A549 treated with AZD9567 at 1 μM for 4 hours (cell line): ENCODE results near the gene PCDHB1. TPM values are rescaled to one million over a fixed set of nuclear protein-coding genes. Genes with fewer than 3 reads are reported as not detected.

Experiments used
- total RNA-seq: library from RNA; stranded (reverse); fragments of 200-300 nt; extraction: Qiagen RNA extraction; gene quantifications from 5 replicates; pipeline ENCODE4 v1.2.3, GENCODE V29; 2022; ENCODE audit not compliant: insufficient read depth

The PCDHB1 gene
- not detected in 5 replicates for total RNA-seq

GRCh38 chr5:141050622-141051520 is at the start of gene PCDHB1:
TSS of gene PCDHB1 (plus strand) at chr5:141051374. CDS start at chr5:141051471, 97 bp downstream.

GRCh38 chr5:141094481-141095262 is 43.5 kb downstream of the PCDHB1 start, which contains the start of gene PCDHB2:
TSS of gene PCDHB2 (plus strand) at chr5:141094615. CDS start at chr5:141094791, 176 bp downstream.

GRCh38 chr5:141100243-141100805 is 49.1 kb downstream of the PCDHB1 start, which contains the start of gene PCDHB3:
TSS of gene PCDHB3 (plus strand) at chr5:141100473. CDS start at chr5:141100650, 177 bp downstream.

Other genes with a start within 250 kb of the PCDHB1 start
- 1.2 to 3.4 TPM (median 1.7 TPM) in 5 replicates for gene PCDHA4, start 244.3 kb upstream of the PCDHB1 start, total RNA-seq
- gene PCDHA5, start 229.8 kb upstream of the PCDHB1 start, total RNA-seq, result 0.57 to 0.63 TPM (median 0.59 TPM) in 5 replicates
- 0.02 to 0.05 TPM (median 0.03 TPM) in 4 of 5 replicates, not detected in the other for gene PCDHA6, start 223.4 kb upstream of the PCDHB1 start, total RNA-seq
- gene PCDHA7, start 217.1 kb upstream of the PCDHB1 start, total RNA-seq, result 0.09 to 0.12 TPM (median 0.12 TPM) in 4 of 5 replicates, not detected in the other
- gene PCDHA8, start 210.2 kb upstream of the PCDHB1 start, total RNA-seq, result 0.04 to 0.10 TPM (median 0.08 TPM) in 3 of 5 replicates, not detected in the others
- 0.02 TPM in 1 of 5 replicates, not detected in the others for gene PCDHA9, start 203.0 kb upstream of the PCDHB1 start, total RNA-seq
- gene PCDHA10, start 195.5 kb upstream of the PCDHB1 start, total RNA-seq, result 0.01 to 0.05 TPM (median 0.02 TPM) in 3 of 5 replicates, not detected in the others
- 0.06 to 0.18 TPM (median 0.13 TPM) in 4 of 5 replicates, not detected in the other for gene PCDHA11, start 182.4 kb upstream of the PCDHB1 start, total RNA-seq
- gene PCDHA12, start 176.1 kb upstream of the PCDHB1 start, total RNA-seq, result 1.6 to 3.1 TPM (median 2.8 TPM) in 5 replicates
- 0.05 to 0.07 TPM (median 0.06 TPM) in 4 of 5 replicates, not detected in the other for gene PCDHA13, start 169.2 kb upstream of the PCDHB1 start, total RNA-seq
- gene PCDHAC1, start 125.1 kb upstream of the PCDHB1 start, total RNA-seq, result 1.9 to 3.7 TPM (median 2.1 TPM) in 5 replicates
- 3.1 to 3.5 TPM (median 3.3 TPM) in 5 replicates for gene PCDHAC2, start 84.9 kb upstream of the PCDHB1 start, total RNA-seq
- gene PCDHB2, start 43.2 kb downstream of the PCDHB1 start, total RNA-seq, result 0.77 to 3.1 TPM (median 3.1 TPM) in 5 replicates
- gene PCDHB3, start 49.1 kb downstream of the PCDHB1 start, total RNA-seq, result 0.02 to 0.05 TPM (median 0.03 TPM) in 3 of 5 replicates, not detected in the others
- gene PCDHB4, start 70.4 kb downstream of the PCDHB1 start, total RNA-seq, result 0.03 to 0.06 TPM (median 0.05 TPM) in 3 of 5 replicates, not detected in the others
- gene PCDHB5, start 83.8 kb downstream of the PCDHB1 start, total RNA-seq, result 1.2 to 2.1 TPM (median 1.3 TPM) in 5 replicates
- gene PCDHB6, start 98.7 kb downstream of the PCDHB1 start, total RNA-seq, result 0.71 to 1.3 TPM (median 0.88 TPM) in 5 replicates
- gene PCDHB7, start 121.3 kb downstream of the PCDHB1 start, total RNA-seq, result 0.02 TPM in 1 of 5 replicates, not detected in the others
- 0.21 to 0.30 TPM (median 0.25 TPM) in 4 of 5 replicates, not detected in the other for gene PCDHB8, start 126.4 kb downstream of the PCDHB1 start, total RNA-seq
- 0.02 to 0.09 TPM (median 0.06 TPM) in 4 of 5 replicates, not detected in the other for gene PCDHB16, start 131.0 kb downstream of the PCDHB1 start, total RNA-seq
- 0.02 to 0.20 TPM (median 0.05 TPM) in 3 of 5 replicates, not detected in the others for gene PCDHB9, start 135.8 kb downstream of the PCDHB1 start, total RNA-seq
- gene PCDHB10, start 141.0 kb downstream of the PCDHB1 start, total RNA-seq, result 0.04 to 0.05 TPM in 2 of 5 replicates, not detected in the others
- 0.02 to 0.06 TPM (median 0.05 TPM) in 4 of 5 replicates, not detected in the other for gene PCDHB11, start 148.3 kb downstream of the PCDHB1 start, total RNA-seq
- 0.06 TPM in 1 of 5 replicates, not detected in the others for gene PCDHB12, start 157.3 kb downstream of the PCDHB1 start, total RNA-seq
- gene PCDHB13, start 162.5 kb downstream of the PCDHB1 start, total RNA-seq, result 0.05 to 0.06 TPM (median 0.06 TPM) in 4 of 5 replicates, not detected in the other
- 0.06 to 0.11 TPM (median 0.06 TPM) in 4 of 5 replicates, not detected in the other for gene PCDHB14, start 172.0 kb downstream of the PCDHB1 start, total RNA-seq
- gene PCDHB15, start 194.0 kb downstream of the PCDHB1 start, total RNA-seq, result 0.02 to 0.09 TPM (median 0.07 TPM) in 4 of 5 replicates, not detected in the other